ENCODE results near the gene MICALL1. TPM values are rescaled to one million over a fixed set of nuclear protein-coding genes. Genes with fewer than 3 reads are reported as not detected.
A peak's percentile ranks its signal among the peaks of the same experiment; 100 is the strongest.

MICALL1 gene
- total RNA-seq, 2 donors from 2014 or later: 10.3 to 15.9 TPM

DNA sequence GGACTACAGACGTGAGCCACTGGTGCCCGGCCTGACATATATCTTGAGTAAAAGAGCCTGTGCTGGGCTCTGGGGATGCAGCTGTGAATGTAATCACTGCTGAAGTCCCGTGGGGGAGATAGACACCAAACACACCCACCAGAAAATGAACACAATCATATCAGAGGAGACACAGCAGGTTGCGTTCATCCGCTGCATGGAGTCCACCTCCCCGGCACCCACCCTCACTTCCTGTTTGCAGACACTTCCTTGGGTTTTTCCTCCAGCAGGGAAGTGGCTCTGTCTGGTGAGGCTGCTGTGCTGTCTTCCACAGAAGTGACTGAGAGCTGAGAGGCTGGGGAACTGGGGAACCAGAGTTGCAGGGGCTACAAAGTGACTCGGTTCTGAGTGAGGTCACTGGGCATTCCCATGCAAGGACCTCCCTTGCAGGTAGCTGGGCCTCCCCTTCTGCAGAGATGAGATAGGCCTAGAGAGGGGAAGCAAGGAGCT, 7.2 kb downstream of the MICALL1 start:
- H3K4me1 Mint-ChIP-seq: peaks cover 4% of the 10 kb centered on the region
- no peak for ATAC-seq (replicated peaks)
- peaks cover 18% of the 10 kb centered on the region for H3K36me3 Mint-ChIP-seq (ENCODE audit: low read depth)
- peak overlapping the region; percentile 48 for H3K27ac Mint-ChIP-seq
- no peaks in the 10 kb centered on the region for H3K27me3 Mint-ChIP-seq
- no peak overlapping the region for H3K4me3 Mint-ChIP-seq
- no peaks in the 10 kb centered on the region for H3K9me3 Mint-ChIP-seq

DNA sequence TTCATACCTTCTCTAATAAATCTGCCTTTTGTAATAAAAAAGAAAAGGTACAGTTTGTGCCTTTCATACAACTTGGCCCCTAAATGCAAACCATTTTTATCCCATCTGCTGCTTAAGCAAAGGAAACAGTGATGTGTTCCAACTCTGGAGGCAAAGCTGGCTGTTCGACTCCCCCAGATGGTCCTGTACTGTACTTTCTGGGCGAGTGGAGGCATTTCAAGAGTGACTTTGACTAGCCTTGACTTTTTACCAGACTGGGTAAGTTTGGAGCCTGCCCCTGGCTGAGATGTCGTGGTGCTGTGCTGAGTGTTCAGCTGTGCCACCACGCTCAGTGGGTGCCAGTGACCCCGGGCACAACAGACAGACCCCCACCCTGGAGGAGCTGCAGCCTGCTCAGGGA, 10.2 kb downstream of the MICALL1 start:
- Mint-ChIP-seq H3K9me3 (no peaks in the 10 kb centered on the region), H3K4me3 (no peak overlapping the region), H3K27me3 (no peaks in the 10 kb centered on the region), H3K27ac (no peak overlapping the region), H3K36me3 (ENCODE audit: low read depth) (peaks cover 29% of the 10 kb centered on the region), H3K4me1 (no peaks in the 10 kb centered on the region)
- no peak for ATAC-seq (replicated peaks)

DNA sequence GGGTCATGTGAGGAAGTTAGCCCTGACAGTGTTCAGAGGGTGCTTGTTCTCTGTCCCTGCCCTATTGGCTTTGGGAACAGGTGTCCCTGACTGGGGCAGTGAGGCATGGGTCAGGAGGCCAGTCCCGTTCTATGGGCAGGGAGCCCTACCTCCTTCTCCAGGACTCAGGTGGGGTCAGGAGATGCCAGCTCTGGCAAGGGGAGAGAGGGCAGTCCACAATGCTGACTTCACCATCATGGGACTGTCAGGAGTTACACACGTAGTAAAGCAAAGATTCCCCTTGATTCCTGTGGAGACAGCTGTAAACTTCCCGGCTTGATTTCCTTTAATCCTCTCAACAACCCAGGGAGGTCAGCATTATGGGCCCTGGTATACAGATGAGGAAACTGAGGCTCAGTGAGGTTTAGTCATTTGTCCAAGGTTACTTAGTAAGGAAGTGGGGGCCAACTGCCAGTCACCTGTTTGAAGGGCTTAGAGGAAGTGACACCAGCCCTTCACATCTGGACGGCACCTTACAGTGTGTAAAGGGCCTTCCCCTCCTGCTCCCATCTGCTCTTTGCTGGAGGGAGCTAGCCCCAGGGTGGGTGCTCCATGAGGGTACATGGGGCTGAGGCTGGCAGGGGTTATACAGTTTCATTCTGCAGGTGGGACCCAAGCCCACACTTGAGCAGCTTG, 11.9 kb downstream of the MICALL1 start:
- ATAC-seq (replicated peaks): no peak

DNA sequence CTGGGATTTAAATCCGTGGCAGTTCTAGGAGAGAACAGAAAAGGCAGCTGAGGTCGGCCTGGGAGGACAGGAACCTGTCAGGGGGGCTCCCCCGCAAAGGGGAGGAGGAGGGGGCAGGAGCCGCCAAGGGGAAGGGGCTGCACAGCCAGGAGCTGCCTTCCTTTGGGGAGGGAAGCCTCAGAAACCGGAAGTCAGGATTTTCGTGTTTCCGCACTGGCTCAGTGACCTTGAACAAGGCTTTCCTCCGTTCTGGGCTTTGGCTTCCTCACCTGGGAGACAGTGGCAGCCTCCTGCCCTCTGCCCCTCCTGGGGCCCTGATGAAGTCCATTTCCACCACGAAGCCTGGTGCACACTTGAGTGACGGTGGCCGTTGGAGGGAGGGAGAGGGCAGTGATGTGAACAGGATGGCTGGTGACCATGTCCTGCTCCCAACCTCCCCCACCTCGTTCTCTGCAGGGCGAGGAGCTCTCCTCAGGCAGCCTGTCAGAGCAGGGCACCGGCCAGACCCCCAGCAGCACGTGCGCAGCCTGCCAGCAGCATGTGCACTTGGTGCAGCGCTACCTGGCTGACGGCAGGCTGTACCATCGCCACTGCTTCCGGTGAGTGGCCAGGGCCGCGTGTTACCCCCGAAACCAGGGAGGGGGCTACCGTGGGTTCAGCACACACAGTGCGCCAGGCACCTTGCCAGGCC, 12.6 kb downstream of the MICALL1 start:
- Mint-ChIP-seq H3K4me1 (no peaks in the 10 kb centered on the region), H3K36me3 (ENCODE audit: low read depth) (peaks cover 30% of the 10 kb centered on the region), H3K9me3 (no peaks in the 10 kb centered on the region), H3K4me3 (no peak overlapping the region), H3K27ac (no peak overlapping the region), H3K27me3 (no peaks in the 10 kb centered on the region)
- no peak for ATAC-seq (replicated peaks)

More for the DNA sequence above, 11.9 kb downstream of the MICALL1 start:
- Mint-ChIP-seq H3K9me3 (no peaks in the 10 kb centered on the region), H3K36me3 (ENCODE audit: low read depth) (peaks cover 31% of the 10 kb centered on the region), H3K4me3 (no peak overlapping the region), H3K27me3 (no peaks in the 10 kb centered on the region), H3K27ac (no peak overlapping the region), H3K4me1 (no peaks in the 10 kb centered on the region)

DNA sequence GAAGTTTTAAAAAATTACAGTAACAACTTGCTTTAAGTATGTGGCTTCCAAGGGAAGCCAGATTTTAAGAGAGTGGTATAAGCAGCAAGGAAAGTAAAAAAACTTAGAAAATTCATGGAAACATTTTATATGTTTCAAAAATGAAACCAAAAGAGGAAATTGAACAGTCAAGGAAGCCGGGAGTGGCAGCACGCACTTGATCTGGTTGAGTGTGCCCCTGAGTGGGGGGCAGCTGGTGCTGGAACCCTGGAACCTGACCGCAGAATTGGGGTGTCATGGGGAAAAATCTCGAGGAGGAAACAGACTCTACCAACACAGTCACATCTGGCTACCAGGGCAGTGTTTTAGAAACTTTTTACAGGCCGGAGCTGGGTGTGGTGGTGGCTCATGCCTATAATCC, 14.0 kb downstream of the MICALL1 start:
- Mint-ChIP-seq H3K27ac (peak overlapping the region; percentile 84), H3K27me3 (no peaks in the 10 kb centered on the region), H3K4me3 (peak overlapping the region; percentile 57), H3K9me3 (no peaks in the 10 kb centered on the region), H3K36me3 (ENCODE audit: low read depth) (peaks cover 28% of the 10 kb centered on the region), H3K4me1 (no peaks in the 10 kb centered on the region)
- ATAC-seq (replicated peaks): no peak

DNA sequence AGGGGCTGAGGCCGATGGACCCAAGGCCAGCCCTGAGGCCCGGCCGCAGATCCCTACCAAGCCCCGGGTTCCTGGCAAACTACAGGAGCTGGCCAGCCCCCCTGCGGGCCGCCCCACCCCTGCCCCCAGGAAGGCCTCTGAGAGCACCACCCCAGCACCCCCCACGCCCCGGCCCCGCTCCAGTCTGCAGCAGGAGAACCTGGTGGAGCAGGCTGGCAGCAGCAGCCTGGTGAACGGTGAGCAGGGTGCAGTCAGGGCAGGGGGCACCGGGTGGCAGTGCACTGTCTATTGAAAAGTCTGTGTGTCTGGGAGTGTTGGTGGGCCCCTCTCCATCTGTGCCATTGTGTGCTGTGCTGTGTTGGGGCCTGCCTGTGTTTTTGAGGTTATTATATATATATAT, 16.1 kb downstream of the MICALL1 start:
- Mint-ChIP-seq H3K4me1 (no peaks in the 10 kb centered on the region), H3K4me3 (no peak overlapping the region), H3K36me3 (ENCODE audit: low read depth) (peaks cover 23% of the 10 kb centered on the region), H3K27me3 (no peaks in the 10 kb centered on the region), H3K27ac (no peak overlapping the region), H3K9me3 (no peaks in the 10 kb centered on the region)
- ATAC-seq (replicated peaks): no peak

DNA sequence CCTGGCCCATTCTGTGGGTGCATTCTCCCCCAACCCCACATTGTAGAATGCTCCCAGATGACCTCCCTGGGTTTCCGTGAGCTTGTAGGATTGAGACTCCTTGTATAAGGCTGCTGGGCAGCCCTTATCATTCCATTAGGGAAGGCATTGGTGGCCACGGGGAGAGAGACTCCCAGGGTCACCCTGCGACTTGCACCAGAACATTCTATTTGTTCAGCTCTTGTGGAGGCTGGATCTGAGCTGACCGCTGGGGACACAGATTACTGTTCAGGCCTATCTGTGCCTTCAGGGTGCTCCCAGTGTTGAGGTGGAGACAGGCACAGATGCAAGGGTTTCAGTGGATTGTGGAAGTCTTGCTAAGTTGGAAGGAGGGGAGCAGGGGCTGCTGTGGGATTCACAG, 17.8 kb downstream of the MICALL1 start:
- Mint-ChIP-seq H3K9me3 (no peaks in the 10 kb centered on the region), H3K36me3 (ENCODE audit: low read depth) (peaks cover 34% of the 10 kb centered on the region), H3K4me1 (no peaks in the 10 kb centered on the region), H3K27ac (no peak overlapping the region), H3K4me3 (no peak overlapping the region), H3K27me3 (no peaks in the 10 kb centered on the region)
- ATAC-seq (replicated peaks): no peak

DNA sequence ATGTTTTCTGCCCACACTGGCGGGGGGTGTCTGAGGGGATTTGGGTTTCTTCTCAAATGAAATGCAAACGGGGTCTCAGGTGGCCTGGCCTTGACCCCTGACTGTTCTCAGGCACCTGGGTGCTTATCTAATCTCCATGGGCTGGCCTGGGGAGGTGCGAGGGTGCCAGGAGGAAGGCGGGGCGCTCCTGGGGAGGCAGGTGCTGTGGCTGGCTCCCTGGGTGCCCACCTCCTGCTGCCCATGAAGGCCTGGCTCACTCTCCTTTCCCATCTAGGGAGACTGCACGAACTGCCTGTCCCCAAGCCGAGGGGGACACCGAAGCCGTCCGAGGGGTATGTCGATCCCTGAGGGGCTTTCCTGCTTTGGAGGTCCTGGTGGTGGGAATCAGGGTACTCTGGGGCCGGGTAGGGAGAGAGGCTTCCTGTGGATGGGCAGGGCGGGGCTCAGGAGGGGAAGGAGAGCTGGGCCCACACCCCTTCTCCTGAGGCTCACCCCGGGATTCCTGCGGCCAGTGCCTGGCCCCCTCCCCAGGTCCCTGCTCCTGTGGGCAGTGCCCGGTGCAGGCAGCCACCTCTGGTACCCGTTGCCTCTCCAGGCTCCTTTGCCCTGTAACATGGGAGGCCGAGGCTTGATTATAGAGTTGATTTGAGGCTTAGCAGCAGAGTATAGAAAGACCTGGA, 18.4 kb downstream of the MICALL1 start:
- Mint-ChIP-seq H3K27ac (no peak overlapping the region), H3K27me3 (no peaks in the 10 kb centered on the region), H3K36me3 (ENCODE audit: low read depth) (peaks cover 34% of the 10 kb centered on the region), H3K4me3 (no peak overlapping the region), H3K9me3 (no peaks in the 10 kb centered on the region), H3K4me1 (no peaks in the 10 kb centered on the region)
- no peak for ATAC-seq (replicated peaks)

DNA sequence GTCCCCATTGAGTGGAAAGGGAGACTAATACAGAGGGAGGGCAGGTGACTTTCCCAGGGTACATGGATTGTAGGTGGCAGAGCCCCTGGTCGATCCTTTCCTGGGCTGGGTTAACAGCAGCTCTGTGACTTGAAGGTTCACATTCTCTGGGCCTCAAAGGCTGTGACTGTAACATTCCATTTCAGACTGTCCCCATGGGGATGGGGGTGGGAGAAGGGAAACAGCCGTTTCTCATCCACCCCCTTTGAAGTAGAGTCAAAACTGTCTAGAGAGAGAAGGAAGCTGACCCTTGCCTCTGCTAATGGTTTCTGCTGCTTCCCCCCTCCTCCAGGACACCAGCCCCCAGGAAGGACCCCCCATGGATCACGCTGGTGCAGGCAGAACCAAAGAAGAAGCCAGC, 19.2 kb downstream of the MICALL1 start:
- ATAC-seq (replicated peaks): no peak
- no peaks in the 10 kb centered on the region for H3K4me1 Mint-ChIP-seq

DNA sequence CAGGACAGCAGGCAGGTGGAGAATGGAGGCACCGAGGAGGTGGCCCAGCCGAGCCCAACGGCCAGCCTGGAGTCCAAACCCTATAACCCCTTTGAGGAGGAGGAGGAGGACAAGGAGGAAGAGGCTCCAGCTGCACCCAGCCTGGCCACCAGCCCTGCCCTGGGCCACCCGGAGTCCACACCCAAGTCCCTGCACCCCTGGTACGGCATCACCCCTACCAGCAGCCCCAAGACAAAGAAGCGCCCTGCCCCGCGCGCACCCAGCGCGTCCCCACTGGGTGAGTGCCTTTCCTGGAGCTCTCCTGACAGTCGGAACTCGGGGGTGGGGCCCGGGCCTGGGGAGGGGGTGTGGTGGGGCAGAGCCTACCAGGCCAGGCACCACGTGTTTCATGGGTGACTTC, 19.7 kb downstream of the MICALL1 start:
- no peak overlapping the region for H3K27ac Mint-ChIP-seq
- no peak for ATAC-seq (replicated peaks)
- H3K27me3 Mint-ChIP-seq: no peaks in the 10 kb centered on the region
- H3K4me1 Mint-ChIP-seq: no peaks in the 10 kb centered on the region
- H3K9me3 Mint-ChIP-seq: no peaks in the 10 kb centered on the region
- H3K4me3 Mint-ChIP-seq: no peak overlapping the region
- peaks cover 26% of the 10 kb centered on the region for H3K36me3 Mint-ChIP-seq (ENCODE audit: low read depth)

More for the DNA sequence above, 19.2 kb downstream of the MICALL1 start:
- no peaks in the 10 kb centered on the region for H3K9me3 Mint-ChIP-seq
- no peak overlapping the region for H3K4me3 Mint-ChIP-seq
- H3K27me3 Mint-ChIP-seq: no peaks in the 10 kb centered on the region
- H3K27ac Mint-ChIP-seq: no peak overlapping the region
- H3K36me3 Mint-ChIP-seq (ENCODE audit: low read depth): peaks cover 28% of the 10 kb centered on the region

DNA sequence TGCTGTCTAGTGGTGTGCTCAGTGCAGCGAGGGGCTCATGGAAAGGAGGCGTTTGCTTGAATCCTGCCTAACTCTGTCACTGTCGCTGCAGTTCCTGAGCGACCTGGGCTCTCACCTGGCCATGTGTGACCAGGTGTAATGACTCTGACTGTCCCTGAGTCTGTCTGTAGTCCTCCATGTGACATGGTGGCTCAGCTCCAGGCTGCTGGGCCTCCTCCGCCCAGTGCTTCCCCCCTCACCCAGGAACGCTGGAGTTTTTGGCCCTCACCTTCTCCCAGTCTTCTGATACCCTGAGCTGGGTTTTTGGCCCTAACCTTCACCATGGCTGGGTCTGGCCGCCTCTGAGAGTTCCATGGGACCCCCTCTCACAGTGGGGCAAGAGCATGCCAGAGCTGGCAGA, 20.3 kb downstream of the MICALL1 start:
- H3K4me1 Mint-ChIP-seq: no peaks in the 10 kb centered on the region
- no peaks in the 10 kb centered on the region for H3K9me3 Mint-ChIP-seq
- H3K27ac Mint-ChIP-seq: no peak overlapping the region
- H3K4me3 Mint-ChIP-seq: no peak overlapping the region
- no peak for ATAC-seq (replicated peaks)
- peaks cover 23% of the 10 kb centered on the region for H3K36me3 Mint-ChIP-seq (ENCODE audit: low read depth)
- no peaks in the 10 kb centered on the region for H3K27me3 Mint-ChIP-seq

DNA sequence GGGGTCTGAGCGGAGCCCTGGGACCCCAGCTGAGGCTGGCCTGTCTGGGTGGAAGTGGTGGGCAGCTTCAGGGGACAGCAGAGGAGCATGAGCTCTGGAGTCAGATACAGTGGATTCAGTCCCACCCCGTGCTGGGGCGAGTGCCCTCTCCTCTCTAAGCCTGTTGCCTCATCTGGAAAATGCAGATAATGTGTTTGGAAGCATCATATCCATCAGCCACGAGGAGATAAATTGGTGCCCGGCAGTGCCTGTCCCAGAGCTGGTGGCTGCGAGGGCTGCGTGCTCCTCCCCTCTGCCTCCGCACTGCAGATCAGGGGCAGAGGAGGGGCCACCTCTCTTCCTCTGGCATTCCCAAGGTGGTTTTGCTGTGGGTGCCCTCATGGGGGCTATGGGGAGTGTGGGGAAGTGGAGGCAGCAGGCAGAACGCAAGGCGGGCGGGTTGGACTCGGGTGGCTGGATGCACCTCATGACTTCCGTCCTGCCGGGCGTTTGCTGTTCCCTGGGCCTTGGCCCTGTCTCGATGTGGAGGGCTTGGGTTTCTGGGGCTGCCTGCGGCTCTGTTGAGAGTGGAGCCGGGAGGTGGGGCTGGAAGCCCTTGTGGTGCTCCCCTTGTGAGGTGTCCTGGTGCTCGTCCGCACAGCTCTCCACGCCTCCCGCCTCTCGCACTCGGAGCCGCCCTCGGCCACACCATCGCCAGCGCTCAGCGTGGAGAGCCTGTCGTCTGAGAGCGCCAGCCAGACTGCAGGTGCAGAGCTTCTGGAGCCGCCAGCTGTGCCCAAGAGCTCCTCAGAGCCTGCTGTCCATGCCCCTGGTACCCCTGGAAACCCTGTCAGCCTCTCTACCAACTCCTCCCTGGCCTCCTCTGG, 20.9 kb downstream of the MICALL1 start:
- ATAC-seq (replicated peaks): no peak
- Mint-ChIP-seq H3K27ac (no peak overlapping the region), H3K4me3 (no peak overlapping the region), H3K4me1 (no peaks in the 10 kb centered on the region), H3K36me3 (ENCODE audit: low read depth) (peaks cover 18% of the 10 kb centered on the region), H3K9me3 (no peaks in the 10 kb centered on the region), H3K27me3 (no peaks in the 10 kb centered on the region)

DNA sequence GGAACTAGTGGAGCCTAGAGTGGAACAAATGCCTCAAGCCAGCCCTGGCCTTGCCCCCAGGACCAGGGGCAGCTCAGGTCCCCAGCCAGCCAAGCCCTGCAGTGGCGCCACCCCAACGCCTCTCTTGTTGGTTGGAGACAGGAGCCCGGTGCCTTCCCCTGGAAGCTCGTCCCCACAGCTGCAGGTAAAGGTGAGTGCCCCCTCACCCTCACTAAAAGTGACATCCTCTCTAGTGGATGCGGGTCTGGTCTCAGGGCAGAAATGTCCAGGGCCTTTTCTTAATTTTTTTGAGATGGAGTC, 21.5 kb downstream of the MICALL1 start:
- H3K4me1 Mint-ChIP-seq: no peaks in the 10 kb centered on the region
- H3K36me3 Mint-ChIP-seq (ENCODE audit: low read depth): peaks cover 18% of the 10 kb centered on the region
- ATAC-seq (replicated peaks): no peak
- no peaks in the 10 kb centered on the region for H3K27me3 Mint-ChIP-seq
- H3K27ac Mint-ChIP-seq: no peak overlapping the region
- no peaks in the 10 kb centered on the region for H3K9me3 Mint-ChIP-seq
- H3K4me3 Mint-ChIP-seq: no peak overlapping the region

DNA sequence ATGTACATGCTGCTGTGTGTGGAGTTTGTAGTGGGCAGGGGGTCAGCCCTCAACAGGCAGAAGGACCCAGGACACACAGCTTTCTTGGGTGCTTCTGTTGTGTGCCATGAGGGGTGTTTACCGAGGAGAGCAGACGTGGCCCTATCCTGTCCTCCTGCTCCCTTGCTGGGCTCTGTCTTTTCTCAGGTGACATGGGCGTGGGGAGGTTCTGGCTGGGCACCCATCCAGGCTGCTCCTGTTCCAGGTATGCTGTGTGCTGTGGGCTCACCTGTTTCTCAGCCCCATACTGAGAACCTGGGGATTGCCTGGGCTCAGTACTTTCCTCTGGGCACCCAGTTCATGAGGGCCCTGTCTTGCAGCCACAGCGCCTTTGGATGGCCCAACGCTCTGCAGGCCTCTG, 23.3 kb downstream of the MICALL1 start:
- H3K4me1 Mint-ChIP-seq: peaks cover 4% of the 10 kb centered on the region
- no peak overlapping the region for H3K27ac Mint-ChIP-seq
- no peaks in the 10 kb centered on the region for H3K27me3 Mint-ChIP-seq
- no peak for ATAC-seq (replicated peaks)
- no peaks in the 10 kb centered on the region for H3K9me3 Mint-ChIP-seq
- H3K4me3 Mint-ChIP-seq: no peak overlapping the region
- H3K36me3 Mint-ChIP-seq (ENCODE audit: low read depth): peaks cover 12% of the 10 kb centered on the region

All from activated T-helper 17 cell treated with anti-CD3 and anti-CD28 coated beads, Interleukin-2, amount 50 U/mL, for 72 hours (primary cell).